HG02588 (cell line): ENCODE measurements around the gene CDK6.
A peak's percentile ranks its signal among the peaks of the same experiment; 100 is the strongest.

Source experiments
- ATAC-seq: cut with Tn5 transposase; IDR thresholded peaks from one replicate; pipeline ENCODE4 v1.9.1; 2021; ENCODE audit warnings: mild to moderate bottlenecking, moderate library complexity; ENCODE audit not compliant: unreplicated experiment

Gene CDK6

DNA sequence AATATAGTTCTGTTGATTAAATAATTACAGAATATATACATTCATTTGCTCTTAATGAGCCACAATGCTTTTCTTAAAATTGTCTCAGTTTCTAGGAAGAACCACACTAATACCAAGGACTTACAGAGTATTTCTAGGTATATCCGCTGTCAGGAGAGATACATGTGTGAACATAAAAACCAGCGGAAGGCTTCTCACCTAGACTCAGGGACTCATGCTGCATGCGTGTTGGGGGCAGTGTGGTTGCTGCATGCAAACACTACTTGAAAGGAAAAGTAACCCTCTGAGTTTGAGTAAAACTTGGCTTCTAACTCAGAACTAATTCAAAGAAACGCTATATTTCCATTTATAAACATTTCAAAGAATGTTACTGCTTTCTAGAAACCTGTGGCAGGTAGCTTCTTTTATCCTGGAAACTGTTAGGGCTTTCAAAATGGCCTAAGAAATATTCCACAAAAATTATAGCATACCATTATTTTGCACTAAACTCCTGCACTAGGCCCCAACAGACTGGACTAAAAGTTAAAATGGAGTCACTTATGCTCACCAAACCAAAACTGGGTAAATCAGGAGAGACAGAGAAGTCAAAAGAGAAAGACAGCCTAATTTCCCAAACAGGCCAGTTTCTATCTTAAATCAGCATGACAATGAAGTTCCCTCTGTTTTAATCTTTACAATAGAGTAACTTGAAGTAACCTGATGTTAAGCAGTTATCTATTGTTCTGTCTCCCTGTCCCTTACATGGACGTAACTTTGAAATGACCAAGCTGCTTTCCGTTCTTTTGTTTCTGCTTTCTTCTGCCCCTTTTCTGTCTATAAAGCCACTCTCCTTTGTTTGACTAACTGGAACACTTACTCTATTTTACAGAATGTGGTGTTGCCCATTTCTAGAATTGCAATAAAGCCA, 151.0 kb downstream of the CDK6 start:
- ATAC-seq, result no peak

DNA sequence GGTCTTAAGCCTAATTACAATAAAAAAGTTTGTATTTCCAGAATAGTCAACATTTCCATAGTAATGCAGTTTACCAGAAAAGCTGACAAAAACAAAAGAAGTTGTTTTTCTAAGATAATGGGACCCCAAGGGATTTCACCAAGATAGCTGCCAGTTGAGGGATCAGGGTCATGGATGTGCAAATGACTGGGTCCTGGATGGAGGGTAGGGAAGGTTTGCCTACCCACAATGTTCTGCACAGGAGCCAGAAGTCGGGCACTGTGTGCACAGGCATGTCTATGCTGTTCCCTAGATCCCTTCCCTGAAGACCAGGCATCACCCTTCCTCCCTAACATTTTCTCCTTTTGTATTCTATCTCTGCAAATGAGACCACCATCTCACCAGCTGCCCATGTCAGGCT, 152.1 kb downstream of the CDK6 start:
- no peak for ATAC-seq

DNA sequence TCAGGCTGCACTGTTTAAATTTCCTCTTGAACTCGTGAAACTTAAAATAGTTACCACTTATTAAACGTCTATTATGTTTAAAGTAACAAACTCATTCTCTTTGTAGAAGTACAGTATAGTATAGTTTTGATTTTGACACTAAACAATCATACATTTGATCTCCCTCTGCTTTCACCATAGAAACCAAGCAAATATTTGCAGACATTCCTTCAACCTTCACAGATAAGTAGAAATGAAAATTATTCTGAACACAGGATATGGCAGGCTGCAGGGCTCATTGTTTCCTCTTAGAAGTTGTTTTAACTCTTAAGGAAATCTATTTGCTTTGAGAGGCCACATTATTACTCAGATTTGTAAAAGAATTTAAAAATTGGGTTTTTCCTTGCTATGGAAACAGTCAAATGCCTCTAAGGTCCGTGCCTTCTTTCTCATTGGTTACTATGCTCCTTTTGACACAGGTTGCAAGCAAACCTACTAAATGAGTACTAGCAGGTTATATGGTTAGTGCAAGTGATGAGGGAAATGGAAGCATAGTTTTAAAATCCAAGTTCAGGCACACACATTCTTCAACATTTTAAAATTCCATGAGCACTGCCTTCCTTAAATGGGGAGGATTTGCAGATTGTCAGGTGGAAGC, 153.4 kb downstream of the CDK6 start:
- no peak for ATAC-seq

DNA sequence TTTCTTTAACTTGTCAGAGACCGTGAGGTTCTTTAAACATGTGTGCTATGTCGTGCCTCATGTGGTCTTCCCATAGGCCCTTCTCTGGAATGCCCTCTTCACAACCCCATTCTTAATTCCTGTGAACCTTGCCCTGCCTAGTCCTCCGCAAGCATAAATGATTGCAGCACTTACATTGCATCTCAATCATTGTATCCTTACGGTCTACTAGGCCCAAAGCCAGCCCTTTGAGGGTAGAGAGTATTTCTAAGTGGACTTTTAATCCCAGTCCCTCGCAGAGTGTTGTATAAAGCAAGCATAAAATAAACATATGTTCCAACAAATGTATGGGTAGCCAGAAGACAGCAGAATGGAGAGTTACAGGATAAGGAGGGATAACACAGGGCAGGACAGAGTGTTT, 154.0 kb downstream of the CDK6 start:
- no peak for ATAC-seq

DNA sequence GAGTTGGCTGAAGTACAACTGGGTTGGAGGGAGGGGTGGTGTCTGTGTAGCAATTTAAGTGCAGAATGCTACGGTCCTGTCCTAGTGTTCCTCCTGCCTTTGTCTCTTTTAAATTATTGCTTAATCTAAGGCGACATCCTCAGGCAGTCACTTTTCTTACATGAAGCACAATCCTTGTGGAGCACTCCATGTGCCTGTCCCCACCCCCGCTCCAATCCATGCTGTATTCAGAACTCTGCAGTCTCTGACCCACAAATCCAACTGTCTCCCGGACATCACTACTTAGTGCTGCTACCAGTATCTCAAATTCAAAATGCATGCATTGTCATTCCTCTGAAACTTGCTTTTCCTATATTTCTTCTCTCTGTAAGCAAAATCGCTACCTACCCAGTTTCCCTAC, 154.7 kb downstream of the CDK6 start:
- ATAC-seq, result no peak

DNA sequence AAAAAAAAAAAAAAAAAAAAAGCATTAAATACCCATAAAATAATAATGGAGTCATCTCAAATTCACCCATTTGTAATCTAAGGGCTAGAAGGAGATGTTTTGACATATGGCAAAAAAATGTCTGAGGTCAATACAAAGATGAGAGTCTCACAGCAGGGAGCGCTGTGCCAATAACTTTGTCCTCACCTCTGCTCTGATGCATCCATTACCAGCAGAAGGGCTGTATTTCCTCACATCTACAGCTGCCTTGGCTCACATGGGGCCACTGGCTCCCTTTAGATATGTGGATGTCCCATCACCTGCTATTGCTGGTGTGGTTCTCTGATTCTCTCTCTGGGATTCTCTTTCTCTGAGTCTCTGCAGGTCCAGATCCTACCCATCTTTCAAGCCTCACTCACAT, 155.9 kb downstream of the CDK6 start:
- ATAC-seq, result no peak

DNA sequence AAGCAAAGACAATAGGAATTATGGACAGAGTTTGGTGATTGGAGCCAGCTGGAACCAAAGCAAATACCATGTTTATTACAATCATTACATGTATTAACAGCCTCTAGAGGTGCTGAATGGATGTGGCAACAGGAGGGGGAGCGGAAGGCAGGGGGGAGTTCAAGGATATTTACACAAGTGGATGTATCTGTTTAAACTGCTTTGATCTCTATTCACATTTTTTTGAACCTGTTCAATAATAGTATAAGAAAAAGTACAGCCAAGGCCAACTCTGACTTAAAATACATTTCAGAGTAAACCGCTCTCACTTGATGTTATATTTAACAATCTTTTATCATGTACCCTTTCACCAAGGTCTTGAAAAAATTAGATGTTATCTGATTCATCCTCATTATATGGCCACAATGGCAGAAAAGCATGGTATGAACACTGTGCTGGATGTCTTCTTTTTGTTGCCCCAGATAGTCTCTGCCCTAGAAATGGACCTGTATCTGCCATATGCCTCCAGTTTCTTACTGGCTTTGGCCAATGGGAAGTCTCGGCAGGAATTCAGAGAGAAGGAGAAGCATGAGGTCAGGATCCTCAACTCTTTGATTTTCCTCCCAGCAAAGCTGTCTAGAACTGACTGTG, 158.0 kb downstream of the CDK6 start:
- ATAC-seq, result no peak

DNA sequence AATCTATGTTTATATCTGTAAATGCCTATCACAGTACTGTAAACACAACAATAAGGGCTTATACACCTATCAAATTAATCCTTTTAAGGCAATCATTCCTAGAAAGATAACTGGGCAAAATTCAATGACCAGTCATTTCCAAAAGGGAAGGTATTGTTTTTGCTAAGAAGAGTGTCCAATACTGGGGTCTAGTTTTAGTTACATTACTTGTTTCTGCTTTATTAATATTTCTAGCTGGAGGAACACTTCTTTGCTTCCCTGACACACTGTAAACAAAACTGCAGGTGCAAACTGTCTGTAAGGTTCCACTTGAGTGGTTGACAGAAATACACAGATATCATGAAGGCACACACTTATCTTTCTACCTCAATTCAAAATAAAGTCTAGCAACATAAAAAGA, 162.0 kb downstream of the CDK6 start:
- ATAC-seq, result peak; percentile 60

DNA sequence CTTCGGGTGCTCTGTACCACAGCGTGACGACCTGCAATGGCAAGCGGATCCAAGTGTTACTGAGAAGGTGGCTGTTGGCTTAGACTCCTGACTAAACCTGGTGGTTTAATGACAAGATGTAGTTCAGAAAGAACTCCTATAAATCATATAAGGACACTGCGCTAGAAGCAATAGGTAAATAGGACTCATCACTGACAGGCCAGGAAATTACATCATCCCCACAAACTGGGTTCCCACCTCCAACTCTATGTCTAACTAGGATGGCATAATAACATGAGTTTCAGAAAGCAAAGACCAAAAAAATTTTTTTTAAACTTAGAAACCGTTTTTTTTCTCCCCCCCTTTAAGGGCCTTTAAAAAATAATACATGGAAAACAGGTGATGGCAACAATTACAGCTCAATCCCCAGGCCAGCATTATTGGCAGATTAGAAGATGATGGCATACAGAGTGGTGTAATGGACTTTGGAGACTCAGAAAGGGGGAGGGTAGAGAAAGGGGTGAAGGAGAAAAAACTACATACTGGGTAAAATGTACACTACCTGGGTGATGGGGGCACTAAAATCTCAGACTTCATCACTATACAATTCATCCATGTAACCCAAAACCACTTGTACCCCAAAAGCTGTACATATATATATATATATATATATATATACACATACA, 164.7 kb downstream of the CDK6 start:
- ATAC-seq, result no peak

DNA sequence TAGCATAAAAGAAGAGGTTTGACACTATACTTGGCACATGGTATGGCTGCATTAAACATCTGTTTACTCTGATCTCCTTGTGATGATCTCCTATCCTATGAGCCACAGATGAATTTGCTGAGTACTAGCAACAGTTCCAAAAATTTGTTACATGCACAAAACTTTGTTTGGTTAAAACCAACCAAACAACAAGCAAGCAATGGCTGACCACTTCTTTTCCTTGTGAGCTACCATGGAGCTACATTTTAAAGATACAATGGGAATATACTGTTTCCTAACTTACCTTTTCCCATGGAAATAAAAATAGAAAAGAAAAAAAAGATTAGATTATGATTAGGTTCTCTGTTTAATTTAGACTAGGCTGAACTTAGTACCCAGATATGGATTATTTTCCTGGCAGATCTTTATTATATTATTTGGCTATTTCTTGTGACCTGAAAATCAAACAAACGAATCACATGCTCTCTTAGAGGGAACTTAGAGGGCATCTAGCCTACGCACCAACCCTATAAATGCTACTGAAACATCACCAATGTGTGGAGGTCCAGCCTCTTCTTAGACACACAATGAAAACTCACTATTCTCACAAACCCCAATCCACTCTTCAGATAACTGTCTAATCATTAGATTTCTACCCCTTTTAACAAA, 166.0 kb downstream of the CDK6 start:
- no peak for ATAC-seq

DNA sequence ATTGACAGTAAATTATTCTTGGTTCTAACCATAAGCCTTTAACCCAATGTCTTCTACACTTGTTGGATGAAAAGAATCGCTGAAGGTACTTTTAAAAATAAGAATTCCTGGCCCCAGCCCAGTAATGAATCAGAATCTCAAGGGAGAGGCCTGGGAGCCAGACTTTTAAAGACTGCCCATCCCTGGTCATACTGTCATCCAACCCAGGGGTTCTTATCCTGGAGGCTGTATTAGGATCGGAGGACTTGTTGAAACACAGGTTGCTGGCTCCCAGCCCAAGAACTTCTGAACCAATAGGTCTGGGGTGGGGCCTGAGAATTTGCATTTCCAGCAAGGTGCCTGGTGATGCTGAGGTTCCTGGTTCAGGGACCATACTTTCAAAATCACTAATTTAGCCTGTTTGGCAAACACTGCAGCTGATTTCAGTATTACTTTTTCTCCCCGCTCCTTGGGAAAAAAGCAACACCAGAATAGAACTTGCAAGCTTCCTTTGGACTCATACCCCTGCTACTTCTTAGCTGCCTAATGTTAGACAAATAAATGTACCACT, 166.7 kb downstream of the CDK6 start:
- ATAC-seq, result no peak

DNA sequence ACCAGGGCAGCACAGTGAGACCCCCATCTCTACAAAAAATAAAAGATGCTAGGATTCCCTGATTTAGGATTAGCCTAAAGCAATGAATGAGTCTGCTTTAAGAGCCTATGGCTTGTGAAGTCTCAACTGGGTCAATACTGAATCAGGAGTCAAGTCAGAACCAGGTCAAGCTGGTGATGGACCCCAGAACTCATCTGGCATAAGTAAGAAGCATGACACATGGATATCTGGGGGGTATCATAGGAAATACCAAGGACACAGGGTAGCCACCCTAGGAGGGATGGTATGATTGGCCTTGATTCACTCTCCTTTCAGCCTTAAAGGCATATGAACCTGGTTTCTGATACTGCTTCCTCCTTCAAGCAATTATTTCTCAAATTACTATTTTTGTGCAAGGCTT, 167.8 kb downstream of the CDK6 start:
- no peak for ATAC-seq

DNA sequence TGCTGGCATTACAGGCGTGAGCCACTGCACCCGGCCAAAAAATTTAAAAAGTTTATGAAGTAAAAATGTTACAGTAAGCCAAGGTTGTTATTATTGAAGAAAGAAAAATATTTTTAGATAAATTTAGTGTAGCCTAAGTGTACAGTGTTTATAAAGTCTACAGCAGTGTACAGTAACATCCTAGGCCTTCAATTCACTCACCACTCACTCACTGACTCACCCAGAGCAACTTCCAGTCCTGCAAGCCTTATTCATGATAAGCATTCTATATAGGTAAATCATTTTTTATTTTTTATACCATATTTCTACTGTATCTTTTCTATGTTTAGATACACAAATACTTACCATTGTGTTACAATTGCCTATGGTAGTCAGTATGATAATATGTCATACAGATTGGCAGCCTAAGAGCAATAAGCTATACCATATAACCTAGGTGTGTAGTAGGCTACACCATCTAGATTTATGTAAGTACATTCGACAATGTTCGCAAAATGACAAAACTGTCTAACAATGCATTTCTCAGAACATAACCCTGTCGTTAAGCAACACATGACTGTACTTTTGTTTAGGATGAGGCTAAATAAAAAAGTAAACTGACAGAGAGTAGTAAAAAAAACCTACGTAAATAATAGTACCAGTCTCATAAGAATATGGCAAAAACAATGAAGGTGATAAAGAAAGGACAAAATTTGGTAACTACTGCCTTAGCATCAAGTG, 168.4 kb downstream of the CDK6 start:
- ATAC-seq, result no peak

DNA sequence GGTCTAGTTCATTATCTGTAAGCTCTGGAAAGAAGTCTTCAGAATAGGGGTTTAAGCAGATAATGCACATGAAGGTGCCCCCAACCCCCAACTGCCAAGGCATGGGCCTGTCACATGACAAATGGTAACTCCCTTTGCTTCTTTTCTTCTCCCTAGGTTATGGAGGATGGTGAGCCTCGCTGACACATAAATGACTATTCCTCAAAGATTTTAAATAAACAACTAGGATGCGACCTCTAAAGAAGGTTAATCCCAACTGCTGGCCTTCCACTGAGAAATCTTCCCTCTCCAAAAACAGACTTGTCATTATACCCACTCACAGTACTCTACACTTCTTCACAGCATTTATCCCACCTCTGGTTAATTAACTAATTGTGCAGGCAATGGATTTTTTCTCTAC, 170.4 kb downstream of the CDK6 start:
- ATAC-seq, result no peak

DNA sequence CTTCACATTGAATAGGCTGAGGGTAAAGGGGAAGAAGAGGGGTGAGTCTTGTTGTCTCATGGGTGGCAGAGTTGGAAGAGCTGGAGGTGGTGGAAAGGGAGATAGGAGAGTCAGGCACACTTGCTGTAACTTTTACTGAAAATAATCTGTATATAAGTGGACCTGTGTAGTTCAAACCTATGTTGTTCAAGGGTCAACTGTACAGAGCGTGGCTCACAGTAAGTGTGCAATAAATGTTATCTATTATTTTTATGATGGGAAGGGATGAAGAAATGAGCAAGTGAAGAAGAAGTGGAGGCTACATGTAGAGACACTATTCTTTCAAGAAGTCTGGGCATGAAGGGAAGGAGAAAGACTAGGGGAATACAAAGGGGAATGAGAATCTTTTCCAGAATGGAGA, 174.7 kb downstream of the CDK6 start:
- no peak for ATAC-seq

DNA sequence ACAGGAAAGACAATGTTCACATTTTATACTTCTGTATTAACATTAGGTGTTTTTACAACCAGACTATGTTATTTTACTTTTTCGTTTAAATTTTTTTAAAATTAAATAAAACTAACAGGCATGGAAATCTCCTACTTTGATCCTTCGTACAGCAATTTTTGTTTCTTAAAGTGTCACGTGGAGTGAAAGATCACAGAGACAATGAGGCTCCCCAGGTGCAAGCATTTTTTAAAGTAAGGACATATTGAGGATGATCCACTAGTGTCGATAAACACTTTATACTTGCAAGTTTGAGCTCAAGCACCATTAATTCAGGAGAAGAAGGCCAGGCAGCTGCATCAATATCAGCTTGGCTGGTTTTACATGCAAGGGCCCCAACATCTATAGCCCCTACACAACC, 177.7 kb downstream of the CDK6 start:
- no peak for ATAC-seq

DNA sequence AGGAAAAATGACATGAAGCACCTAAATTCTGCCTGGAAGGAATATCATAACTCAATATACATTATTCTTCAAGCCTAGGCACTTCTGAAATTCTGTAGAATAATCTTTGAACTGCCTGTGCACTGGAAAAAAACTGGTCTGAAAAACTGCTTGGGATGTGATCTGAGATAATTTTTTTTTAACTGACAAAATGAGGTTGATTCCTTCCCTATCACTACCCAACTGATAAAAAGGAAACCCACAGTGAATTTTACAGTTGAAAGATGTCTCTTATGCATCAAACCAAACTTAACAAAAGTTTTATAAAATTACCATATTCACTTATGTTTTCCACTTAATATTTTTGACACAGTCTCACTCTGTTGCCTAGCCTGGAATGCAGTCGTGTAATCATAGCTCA, 179.0 kb downstream of the CDK6 start:
- ATAC-seq, result no peak

DNA sequence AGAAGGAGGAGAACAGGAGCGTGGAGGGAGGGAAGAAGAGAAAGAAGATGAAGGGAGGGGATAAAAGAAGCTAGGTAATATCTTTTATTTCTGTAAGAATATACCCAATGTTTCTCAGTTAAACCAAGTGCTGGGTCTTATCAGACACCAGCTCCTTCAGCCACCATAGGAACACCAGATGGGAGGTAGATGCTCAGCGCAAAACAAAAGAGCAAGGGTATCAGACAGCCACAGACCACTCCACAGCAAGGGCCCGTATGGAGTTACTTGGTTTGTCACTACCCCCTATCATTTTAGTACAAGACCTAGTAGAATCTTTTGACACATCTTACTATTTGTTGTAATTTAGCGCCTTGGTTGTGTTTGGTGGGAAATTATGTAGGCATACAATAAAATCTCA, 180.3 kb downstream of the CDK6 start:
- no peak for ATAC-seq

DNA sequence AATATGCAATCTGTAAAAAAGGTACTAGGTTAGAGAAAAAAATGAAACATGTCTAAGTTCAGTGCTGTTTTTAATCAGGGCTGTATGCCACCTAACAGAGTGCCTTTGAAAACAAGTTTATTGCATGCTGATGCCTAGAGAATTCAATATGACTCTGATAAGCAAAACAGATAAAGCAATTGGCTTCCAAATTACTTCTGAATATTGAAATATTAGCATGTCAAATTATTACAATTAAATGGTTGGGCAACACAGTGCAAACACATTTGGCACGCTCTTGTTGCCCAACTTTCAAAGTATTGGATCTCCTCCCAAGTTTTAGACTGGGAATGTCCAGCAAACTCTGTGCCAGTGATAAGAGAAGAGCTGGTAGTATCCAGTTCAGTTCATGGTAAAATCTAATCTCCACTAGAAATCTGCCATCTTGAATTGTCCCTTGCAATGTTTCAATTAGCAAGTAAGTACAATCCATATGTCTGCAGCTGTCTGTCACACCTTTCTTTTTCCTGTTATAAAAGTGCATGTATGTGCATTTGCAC, 181.0 kb downstream of the CDK6 start:
- no peak for ATAC-seq

DNA sequence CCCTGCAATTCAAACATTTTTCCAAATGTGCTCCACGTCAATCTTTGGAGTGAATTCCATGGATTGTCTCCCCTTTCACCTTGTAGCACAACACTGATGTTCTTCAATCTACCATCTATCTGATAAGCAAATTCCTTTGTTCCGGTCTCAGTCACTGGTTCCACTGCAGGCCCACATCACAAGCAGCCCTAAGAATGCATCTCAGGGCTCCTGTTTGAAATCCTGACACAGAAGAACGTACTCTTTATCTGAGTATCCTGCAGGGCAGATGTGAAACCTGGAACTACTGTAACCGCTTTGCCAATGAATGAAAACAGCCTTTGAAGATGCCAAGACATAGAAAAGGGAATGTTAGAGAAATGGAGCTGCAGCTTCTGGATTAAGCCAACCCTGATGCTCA, 183.2 kb downstream of the CDK6 start:
- ATAC-seq, result no peak
